Lung (tissue), 12 donors: ENCODE measurements around the gene SZT2. TPM values are rescaled to one million over a fixed set of nuclear protein-coding genes. Genes with fewer than 3 reads are reported as not detected.

ENCODE experiments used
- ATAC-seq: fragments of 200-7000 bp; cut with Tn5 transposase; one replicate; pipeline ENCODE4 v1.9.1; 2020; ENCODE audit warnings: moderate number of reproducible peaks; ENCODE audit not compliant: insufficient read depth, low FRiP score
- DNase-seq, 3 donors: peaks; one replicate each; pipeline ENCODE4 v3.0.0-alpha.2; 2013 to 2017
- H3K27ac ChIP-seq, 2 donors: one replicate each; pipeline ENCODE4 v1.5.1; 2013; ENCODE audit warnings: mild to moderate bottlenecking in 2 of 2, moderate library complexity in 2 of 2, control low read depth in 1 of 2, inconsistent platforms in 1 of 2, low read depth in 1 of 2, low read length in 1 of 2
- H3K27me3 ChIP-seq, 3 donors: one replicate each; pipeline ENCODE4 v1.5.1; 2013; ENCODE audit warnings: low read length in 2 of 3; ENCODE audit not compliant: control insufficient read depth in 3 of 3, insufficient read depth in 3 of 3
- H3K36me3 ChIP-seq, 4 donors: one replicate each; pipeline ENCODE4 v1.5.1; 2013; ENCODE audit warnings: low read length in 4 of 4, mild to moderate bottlenecking in 1 of 4, moderate library complexity in 1 of 4; ENCODE audit not compliant: control insufficient read depth in 4 of 4, insufficient read depth in 4 of 4
- H3K4me1 ChIP-seq, 5 donors: one replicate each; pipeline ENCODE4 v1.5.1; 2013; ENCODE audit warnings: low read length in 5 of 5, mild to moderate bottlenecking in 2 of 5, moderate library complexity in 1 of 5; ENCODE audit not compliant: control insufficient read depth in 5 of 5, insufficient read depth in 5 of 5
- H3K4me3 ChIP-seq: one replicate; pipeline ENCODE4 v1.5.1; 2013; ENCODE audit warnings: mild to moderate bottlenecking, control low read depth, moderate library complexity
- H3K9ac ChIP-seq, 2 donors: one replicate each; pipeline ENCODE4 v1.5.1; 2013; ENCODE audit warnings: low read length in 2 of 2, control low read depth in 1 of 2; ENCODE audit not compliant: insufficient read depth in 1 of 2
- H3K9me3 ChIP-seq, 4 donors: one replicate each; pipeline ENCODE4 v1.5.1; 2013; ENCODE audit warnings: low read length in 3 of 4, mild to moderate bottlenecking in 1 of 4, moderate library complexity in 1 of 4; ENCODE audit not compliant: control insufficient read depth in 4 of 4, insufficient read depth in 3 of 4
- CTCF ChIP-seq: IDR thresholded peaks from 2 replicates; pipeline ENCODE4 v1.5.1; 2012; ENCODE audit warnings: mild to moderate bottlenecking; ENCODE audit errors: control extremely low read depth, extremely low read depth
- WGBS, 2 donors: extraction: QIAGEN DNeasy Blood & Tissue Kit; methylation state at CpG; one replicate each; pipeline ENCODE4 v1.1.7; 2013; 5-methylcytosine and 5-hydroxymethylcytosine counted together
- polyA plus RNA-seq, 2 donors: library from polyadenylated mRNA; stranded (reverse); fragments of 200-250 nt; gene quantifications; one replicate each; pipeline ENCODE4 v1.2.1, GENCODE V29; 2013
- total RNA-seq, 2 donors: library from RNA; depleted of rRNA in 1 of 2; stranded (reverse); fragments of >200 nt in 1 of 2; gene quantifications; one replicate each; pipeline ENCODE4 v1.2.1, GENCODE V29; 2014 to 2021
- donor health status: control.
- donor health status: control.
- donor health status: Bipolar disorder and iron deficiency.
- donor health status: healthy.
- donor health status: DM: yes; HTN: yes; CAD: no.

SZT2 gene
- total and polyA plus RNA-seq, 4 donors, result 15.2 to 71.5 (median 40.2) TPM

GRCh38 chr1:43441166-43441893, 51.6 kb downstream of the SZT2 start:
- Histone ChIP-seq H3K9ac (no peak overlapping the region), H3K36me3 (peaks cover 5 to 65% (median 47%) of the 10 kb centered on the region in 4 donors), H3K9me3 (no peaks in the 10 kb centered on the region), H3K27ac (no peak overlapping the region), H3K27me3 (no peaks in the 10 kb centered on the region), H3K4me1 (peaks cover 0 to 5% (median 0%) of the 10 kb centered on the region in 5 donors), H3K4me3 (no peak overlapping the region)
- 97% methylated on average over 15 of the region's 15 CpGs for WGBS, 2 donors
- ATAC-seq (no peak), DNase-seq (peak in 1 of 3 donors; percentile 9)
- no peak for TF ChIP-seq CTCF

- peak in 1 of 3 donors; percentile 9 for DNase-seq
- ATAC-seq, result no peak
- no peak overlapping the region for H3K27ac ChIP-seq
- no peak overlapping the region for H3K4me3 ChIP-seq
- no peaks in the 10 kb centered on the region for H3K27me3 ChIP-seq
- H3K36me3 ChIP-seq, result peaks cover 5 to 70% (median 50%) of the 10 kb centered on the region in 4 donors
- no peak for TF ChIP-seq CTCF
- H3K4me1 ChIP-seq, result peaks cover 0 to 5% (median 0%) of the 10 kb centered on the region in 5 donors
- 95% methylated on average over 18 of the region's 18 CpGs for WGBS, 2 donors
- H3K9ac ChIP-seq, result no peak overlapping the region
- no peaks in the 10 kb centered on the region for H3K9me3 ChIP-seq
Measured at GRCh38 chr1:43441894-43442637, 52.4 kb downstream of the SZT2 start.

- Histone ChIP-seq H3K9me3 (no peaks in the 10 kb centered on the region), H3K4me3 (no peak overlapping the region), H3K4me1 (peaks cover 0 to 5% (median 0%) of the 10 kb centered on the region in 5 donors), H3K36me3 (peaks cover 8 to 73% (median 52%) of the 10 kb centered on the region in 4 donors), H3K9ac (no peak overlapping the region), H3K27ac (no peak overlapping the region), H3K27me3 (no peaks in the 10 kb centered on the region)
- TF ChIP-seq CTCF, result no peak
- 92 to 95% methylated on average over 12 of the region's 12 CpGs for WGBS, 2 donors
- DNase-seq, result peak in 1 of 3 donors; percentile 10
- ATAC-seq, result no peak
Measured at GRCh38 chr1:43442756-43443155, 53.1 kb downstream of the SZT2 start.
